HG03039 (cell line): ENCODE measurements around the gene HFE.
"Not testable (repeated sequence)": the region's sequence is repeated elsewhere in the genome, so short reads cannot be mapped to it uniquely, and the experiment has no call there.

Experiments
- ATAC-seq: cut with Tn5 transposase; IDR thresholded peaks from one replicate; pipeline ENCODE4 v1.9.1; 2021; ENCODE audit warnings: mild to moderate bottlenecking, moderate library complexity; ENCODE audit not compliant: unreplicated experiment

The HFE gene

GRCh38 chr6:26058477-26059033, 28.7 kb upstream of the HFE start:
- not testable (repeated sequence) for ATAC-seq

DNA sequence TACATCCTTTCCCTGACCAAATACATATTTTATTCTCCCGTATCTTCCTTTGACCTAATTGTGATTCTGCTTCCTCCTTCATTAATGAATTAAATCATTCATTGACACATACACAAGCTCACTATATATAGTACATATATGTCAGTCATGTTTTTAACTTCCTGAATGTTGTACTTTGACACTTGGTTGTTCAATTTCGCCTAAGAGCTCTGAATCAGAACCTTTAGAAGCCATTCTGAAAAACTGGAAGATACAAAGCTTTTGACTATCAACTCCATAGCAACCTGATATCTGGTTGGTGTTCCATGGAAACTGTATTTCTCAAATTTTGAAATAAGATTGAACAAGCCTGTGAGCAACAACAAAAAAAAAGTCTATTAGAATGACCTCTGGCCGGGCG, 27.3 kb upstream of the HFE start:
- ATAC-seq, result no peak

- no peak for ATAC-seq
Observed at GRCh38 chr6:26064619-26065257, 22.5 kb upstream of the HFE start.

DNA sequence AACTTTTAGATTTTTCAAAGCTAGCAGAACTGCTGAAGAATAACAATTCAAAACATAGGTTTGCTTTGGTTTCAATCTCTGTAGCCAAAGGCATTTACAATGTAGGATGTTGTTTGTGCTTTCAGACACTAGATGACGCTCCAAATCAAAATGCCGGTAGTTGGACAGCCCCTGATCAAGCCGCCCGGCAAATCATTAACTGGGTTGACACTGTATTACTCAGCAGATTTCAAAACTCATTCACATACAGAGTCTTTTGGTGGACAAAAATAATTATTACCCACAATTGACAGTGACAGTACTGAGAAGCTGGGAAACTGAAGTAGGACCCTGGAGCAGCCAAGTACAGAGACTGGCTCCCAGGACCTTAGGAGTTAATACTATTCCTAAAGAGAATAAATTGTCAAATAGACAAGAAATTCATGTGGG, 21.3 kb upstream of the HFE start:
- peak; percentile 74 for ATAC-seq

- no peak for ATAC-seq
Observed at GRCh38 chr6:26067367-26067766, 19.9 kb upstream of the HFE start.

- ATAC-seq, result no peak
Observed at GRCh38 chr6:26068036-26068435, 19.2 kb upstream of the HFE start.

- ATAC-seq, result no peak
Observed at GRCh38 chr6:26071135-26071534, 16.1 kb upstream of the HFE start.

DNA sequence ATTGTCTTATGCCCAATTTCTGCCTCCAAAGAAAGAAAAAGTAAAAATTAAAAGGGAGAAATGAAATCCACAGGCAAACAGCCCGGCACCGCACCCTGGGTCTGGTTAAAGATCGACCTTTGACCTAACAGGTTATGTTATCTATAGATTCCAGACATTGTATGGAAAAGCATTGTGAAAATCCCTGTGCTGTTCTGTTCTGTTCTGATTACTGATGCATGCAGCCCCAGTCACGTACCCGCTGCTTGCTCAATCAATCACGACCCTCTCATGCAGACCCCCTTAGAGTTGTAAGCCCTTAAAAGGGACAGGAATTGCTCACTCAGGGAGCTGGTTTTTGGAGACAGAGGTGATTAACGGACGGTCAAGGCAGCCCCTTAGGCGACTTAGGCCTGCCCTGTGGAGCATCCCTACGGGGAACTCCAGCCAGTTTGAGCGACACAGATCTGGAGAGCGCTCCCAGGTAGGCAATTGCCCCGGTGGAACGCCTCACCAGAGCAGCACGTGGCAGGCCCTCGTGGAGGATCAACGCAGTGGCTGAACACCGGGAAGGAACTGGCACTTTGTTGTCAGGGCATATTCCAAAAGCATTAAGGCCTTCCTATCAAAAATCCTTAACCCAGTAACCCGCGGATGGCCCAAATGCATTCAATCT, 12.0 kb upstream of the HFE start:
- no peak for ATAC-seq

DNA sequence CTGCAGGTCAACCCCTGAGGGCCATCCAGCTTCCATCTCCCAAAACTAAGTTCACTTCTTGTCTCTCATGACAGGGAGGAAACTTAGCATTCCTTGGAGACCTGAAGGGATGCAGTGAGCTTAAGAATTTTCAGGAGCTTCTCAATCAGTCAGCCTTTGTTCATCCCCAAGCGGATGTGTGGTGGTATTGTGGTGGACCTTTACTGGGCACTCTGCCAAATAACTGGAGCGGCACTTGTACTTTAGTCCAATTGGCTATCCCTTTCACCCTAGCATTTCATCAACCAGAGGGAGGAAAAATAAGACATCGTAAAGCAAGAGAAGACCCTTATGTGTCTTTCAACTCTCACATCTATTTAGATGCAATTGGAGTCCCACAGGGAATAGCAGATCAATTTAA, 9.2 kb upstream of the HFE start:
- not testable (repeated sequence) for ATAC-seq

DNA sequence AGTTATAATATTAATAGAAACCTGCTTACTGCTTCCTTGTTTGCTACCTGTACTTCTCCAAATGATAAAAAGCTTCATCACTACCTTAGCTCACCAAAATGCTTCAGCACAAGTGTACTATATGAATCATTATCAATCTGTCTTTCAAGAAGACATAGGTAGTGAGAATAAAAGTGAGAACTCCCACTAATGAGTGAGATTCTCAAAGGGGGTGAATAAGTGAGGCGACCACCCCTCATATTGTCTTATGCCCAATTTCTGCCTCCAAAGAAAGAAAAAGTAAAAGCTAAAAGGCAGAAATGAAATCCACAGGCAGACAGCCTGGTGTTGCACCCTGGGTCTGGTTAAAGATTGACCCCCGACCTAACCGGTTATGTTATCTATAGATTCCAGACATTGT, 6.1 kb upstream of the HFE start:
- ATAC-seq, result not testable (repeated sequence)

DNA sequence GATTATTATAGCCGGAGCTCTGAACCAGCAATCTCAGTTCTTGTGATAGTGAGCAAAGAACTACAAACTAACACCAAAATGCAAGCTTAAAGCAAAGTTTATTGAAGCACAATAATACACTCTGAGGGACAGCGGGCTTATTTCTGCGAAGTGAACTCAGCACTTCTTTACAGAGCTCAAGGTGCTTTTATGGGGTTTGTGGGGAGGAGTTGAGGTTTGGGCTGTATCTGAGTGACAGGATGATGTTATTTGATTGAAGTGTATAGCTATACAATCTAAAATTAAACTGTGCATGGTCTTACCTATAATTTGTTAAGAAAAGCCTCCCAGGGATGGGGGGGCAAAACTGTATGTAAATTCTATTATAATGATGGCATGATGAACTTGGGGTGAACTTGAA, 1.0 kb upstream of the HFE start:
- no peak for ATAC-seq

GRCh38 chr6:26088344-26088743, 1.1 kb downstream of the HFE start:
- ATAC-seq, result no peak

DNA sequence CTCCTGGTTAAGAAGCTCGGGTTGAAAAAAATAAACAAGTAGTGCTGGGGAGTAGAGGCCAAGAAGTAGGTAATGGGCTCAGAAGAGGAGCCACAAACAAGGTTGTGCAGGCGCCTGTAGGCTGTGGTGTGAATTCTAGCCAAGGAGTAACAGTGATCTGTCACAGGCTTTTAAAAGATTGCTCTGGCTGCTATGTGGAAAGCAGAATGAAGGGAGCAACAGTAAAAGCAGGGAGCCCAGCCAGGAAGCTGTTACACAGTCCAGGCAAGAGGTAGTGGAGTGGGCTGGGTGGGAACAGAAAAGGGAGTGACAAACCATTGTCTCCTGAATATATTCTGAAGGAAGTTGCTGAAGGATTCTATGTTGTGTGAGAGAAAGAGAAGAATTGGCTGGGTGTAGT, 2.0 kb downstream of the HFE start:
- ATAC-seq, result no peak

GRCh38 chr6:26092443-26092842, 5.2 kb downstream of the HFE start:
- ATAC-seq, result no peak

GRCh38 chr6:26094036-26094435, 6.8 kb downstream of the HFE start:
- ATAC-seq, result no peak

GRCh38 chr6:26097268-26097875, 10.1 kb downstream of the HFE start:
- no peak for ATAC-seq

- peak; percentile 60 for ATAC-seq
Observed at GRCh38 chr6:26103141-26103769, 16.0 kb downstream of the HFE start.

GRCh38 chr6:26103770-26104456, 16.7 kb downstream of the HFE start:
- ATAC-seq, result peak; percentile 87

- ATAC-seq, result no peak
Observed at GRCh38 chr6:26104457-26105108, 17.4 kb downstream of the HFE start.

GRCh38 chr6:26105109-26105730, 18.0 kb downstream of the HFE start:
- ATAC-seq, result no peak
